ENCODE data around the gene HDAC4.

Gene HDAC4

DNA sequence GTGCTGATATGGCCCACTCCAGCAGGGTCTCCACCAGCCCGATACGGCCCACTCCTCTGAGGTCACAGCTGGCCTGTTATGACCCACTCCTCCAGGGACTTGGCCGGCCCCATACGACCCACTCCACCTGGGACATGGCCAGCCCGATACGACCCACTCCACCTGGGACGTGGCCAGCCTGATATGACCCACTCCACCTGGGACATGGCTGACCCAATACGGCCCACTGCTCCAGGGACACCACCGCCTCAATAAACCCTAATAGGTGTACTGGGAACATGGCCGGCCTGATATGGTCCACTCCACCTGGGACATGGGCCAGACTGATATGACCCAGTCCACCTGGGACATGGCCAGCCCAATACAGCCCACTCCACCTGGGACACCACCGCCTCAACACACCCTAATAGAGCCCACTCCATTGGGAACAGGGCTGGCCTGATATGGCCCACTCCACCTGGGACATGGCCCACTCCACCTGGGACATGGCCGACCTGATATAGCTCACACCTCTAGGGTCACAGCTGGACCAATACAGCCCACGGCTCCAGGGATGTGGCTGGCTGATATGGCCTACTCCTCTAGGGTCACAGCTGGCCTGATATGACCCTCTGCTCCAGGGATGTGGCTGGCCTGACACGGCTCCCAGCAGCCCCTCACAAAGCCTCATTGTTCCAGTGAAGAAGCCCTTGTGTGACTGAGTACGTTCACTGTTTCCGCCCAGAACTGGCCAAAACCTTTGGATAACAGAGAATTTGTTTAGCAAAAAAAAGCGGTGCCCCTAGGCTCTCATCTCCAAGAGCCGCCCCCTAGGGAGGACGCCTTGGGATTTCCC lies 245.6 kb downstream of the HDAC4 start:
- no peak overlapping the region for H3K27ac Mint-ChIP-seq

DNA sequence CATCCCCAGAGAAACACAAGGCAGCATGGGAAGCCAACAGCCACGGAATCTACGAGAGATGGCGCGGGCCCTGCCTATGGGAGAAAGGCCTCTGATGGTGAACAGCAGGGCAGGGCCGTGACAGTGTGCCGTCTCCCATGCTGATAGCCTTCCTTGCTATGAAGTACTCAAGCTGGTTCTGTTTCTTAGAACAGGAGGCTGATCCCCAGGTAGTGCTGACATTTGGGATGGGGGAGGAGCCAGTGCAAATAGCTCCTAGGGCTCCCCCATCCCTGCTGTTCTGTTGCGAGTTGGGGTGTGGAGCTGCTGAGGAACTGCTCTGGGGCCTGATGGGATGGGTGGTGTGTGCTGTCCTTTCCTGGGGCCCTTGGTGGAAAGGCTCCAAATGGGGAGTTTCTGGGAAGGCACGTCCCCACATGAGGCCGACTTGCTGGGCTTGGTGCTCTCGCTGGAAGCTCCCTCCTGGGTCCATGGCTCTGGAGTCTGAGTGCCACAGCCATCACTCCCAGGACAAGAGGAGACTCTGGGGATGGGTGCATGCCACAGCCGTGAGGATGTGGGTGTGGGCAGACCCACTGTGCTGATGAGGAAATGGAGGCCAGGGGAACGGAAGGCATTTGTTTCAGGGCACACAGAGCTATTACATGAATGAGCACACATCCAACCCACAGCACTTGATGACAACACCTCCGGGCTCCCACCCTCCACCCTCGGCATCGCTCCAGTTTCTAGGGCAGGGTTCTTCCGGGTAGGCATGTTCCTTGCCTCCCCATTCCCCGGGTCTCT lies 246.8 kb downstream of the HDAC4 start:
- no peaks in the 10 kb centered on the region for H3K27me3 Mint-ChIP-seq
- no peak overlapping the region for H3K27ac Mint-ChIP-seq
- H3K4me3 Mint-ChIP-seq: no peak overlapping the region
- peaks cover 13 to 16% of the 10 kb centered on the region in 2 donors for H3K4me1 Mint-ChIP-seq
- peaks cover 51 to 65% of the 10 kb centered on the region in 2 donors for H3K36me3 Mint-ChIP-seq
- ATAC-seq (replicated peaks): no peak
- DNase-seq: no peak
- peaks cover 8 to 11% of the 10 kb centered on the region in 2 donors for H3K9me3 Mint-ChIP-seq

More for the DNA sequence above, 245.6 kb downstream of the HDAC4 start:
- DNase-seq: no peak
- H3K4me3 Mint-ChIP-seq: no peak overlapping the region
- peaks cover 10 to 11% of the 10 kb centered on the region in 2 donors for H3K9me3 Mint-ChIP-seq
- no peaks in the 10 kb centered on the region for H3K27me3 Mint-ChIP-seq
- H3K36me3 Mint-ChIP-seq: peaks cover 54 to 71% of the 10 kb centered on the region in 2 donors
- peaks cover 15% of the 10 kb centered on the region in 2 donors for H3K4me1 Mint-ChIP-seq
- no peak for ATAC-seq (replicated peaks)

DNA sequence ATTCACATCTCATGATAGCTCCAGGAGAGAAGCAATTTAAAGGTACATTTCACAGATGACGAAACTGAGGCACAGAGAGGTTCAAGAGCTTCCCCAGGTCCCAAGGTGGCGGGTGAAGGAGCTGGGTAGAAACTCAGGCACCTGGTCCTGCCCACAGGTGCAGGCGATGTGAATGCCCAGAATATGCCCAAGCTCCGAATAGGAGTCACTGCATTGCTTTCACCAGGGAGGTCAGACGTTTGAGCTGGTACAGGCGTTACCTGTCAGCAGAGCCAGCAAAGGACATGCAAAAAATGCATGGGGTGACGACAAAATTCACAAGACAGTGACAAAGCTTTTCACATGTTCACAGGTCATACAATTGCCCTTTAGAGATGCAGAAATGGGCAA lies 247.9 kb downstream of the HDAC4 start:
- no peak overlapping the region for H3K4me3 Mint-ChIP-seq
- H3K36me3 Mint-ChIP-seq: peaks cover 53 to 71% of the 10 kb centered on the region in 2 donors
- DNase-seq: no peak
- H3K27ac Mint-ChIP-seq: no peak overlapping the region
- peaks cover 10 to 11% of the 10 kb centered on the region in 2 donors for H3K4me1 Mint-ChIP-seq
- peaks cover 8% of the 10 kb centered on the region in 2 donors for H3K9me3 Mint-ChIP-seq
- H3K27me3 Mint-ChIP-seq: no peaks in the 10 kb centered on the region
- no peak for ATAC-seq (replicated peaks)

DNA sequence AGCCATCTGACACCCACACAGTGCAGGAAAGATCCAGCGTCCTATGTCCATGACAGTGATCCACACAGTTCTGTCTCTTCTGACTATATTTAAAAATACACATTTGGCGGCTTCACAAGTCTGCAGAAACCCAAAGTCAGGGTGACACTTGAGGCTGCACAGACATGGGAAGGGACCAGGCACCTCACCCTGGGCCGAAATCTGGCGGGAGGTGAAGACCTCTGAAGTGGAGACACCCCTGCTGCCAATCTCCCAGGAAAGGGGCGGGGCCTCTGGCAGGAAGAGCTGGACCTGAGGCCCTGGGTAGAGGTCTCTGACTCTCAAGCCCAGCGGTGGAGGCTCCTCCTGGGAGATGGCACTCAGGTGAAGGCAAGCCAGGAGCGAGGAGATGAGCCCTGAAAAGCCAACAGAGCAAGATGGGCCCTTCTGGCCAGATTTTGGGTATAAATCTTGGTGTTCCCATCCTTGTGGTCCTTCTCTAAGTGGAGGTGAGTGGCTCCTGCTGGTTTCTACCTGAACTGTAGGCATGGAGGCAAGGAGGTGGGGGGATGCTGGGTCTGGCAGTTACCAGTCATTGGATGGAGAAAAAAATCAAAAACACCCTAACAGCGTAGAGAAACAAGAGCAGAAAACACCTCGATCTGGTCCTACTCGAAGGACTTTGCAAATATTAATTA lies 248.4 kb downstream of the HDAC4 start:
- DNase-seq (no peak), ATAC-seq (replicated peaks) (no peak)
- H3K4me3 Mint-ChIP-seq: no peak overlapping the region
- no peak overlapping the region for H3K27ac Mint-ChIP-seq
- peaks cover 10 to 11% of the 10 kb centered on the region in 2 donors for H3K4me1 Mint-ChIP-seq
- no peaks in the 10 kb centered on the region for H3K27me3 Mint-ChIP-seq
- peaks cover 55 to 75% of the 10 kb centered on the region in 2 donors for H3K36me3 Mint-ChIP-seq
- peaks cover 8% of the 10 kb centered on the region in 2 donors for H3K9me3 Mint-ChIP-seq

DNA sequence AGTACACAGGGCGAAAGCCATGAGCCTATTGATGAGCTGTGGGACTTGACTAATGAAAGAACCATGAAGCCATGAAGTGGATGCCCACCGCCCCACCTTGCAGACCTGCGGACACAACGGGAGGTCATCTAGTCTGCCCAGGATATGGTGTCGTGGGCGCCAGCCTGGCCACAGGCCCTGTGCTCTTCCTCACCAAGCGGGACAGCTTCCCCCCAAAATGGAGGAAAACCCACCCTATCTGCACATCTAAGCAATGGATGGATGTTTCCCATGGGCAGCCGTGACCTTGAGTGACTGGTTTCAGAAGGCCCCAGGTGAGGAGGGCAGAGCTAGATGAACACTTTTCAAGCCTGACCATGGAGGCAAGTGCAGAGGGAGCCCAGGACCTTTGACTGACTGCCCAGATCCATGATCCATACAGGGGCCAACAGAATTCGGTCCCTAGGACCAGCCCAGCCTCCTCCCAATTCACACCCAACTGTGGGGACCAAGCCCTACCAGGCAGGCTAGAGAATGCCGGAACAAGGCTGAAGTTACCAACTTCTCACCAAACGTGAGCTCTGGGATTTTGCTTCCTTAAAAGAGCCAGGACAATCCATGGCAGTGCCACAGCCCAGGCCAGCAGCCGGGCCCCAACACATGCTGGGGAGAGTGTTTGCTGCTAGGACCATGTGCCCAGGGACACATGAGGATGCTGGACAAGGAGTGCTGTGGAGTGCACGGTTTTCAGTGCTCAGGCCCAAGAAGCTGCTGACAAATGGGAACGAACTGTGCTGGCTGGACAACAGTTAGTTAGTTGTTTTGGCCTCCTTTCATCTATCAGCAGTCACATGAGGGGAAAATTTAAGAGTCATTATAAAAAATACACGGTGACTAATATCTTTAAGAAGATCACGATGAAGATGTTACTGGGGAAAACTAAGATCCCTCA lies 249.4 kb downstream of the HDAC4 start:
- Mint-ChIP-seq H3K36me3 (peaks cover 52 to 70% of the 10 kb centered on the region in 2 donors), H3K4me1 (peaks cover 10 to 11% of the 10 kb centered on the region in 2 donors), H3K9me3 (peaks cover 8% of the 10 kb centered on the region in 2 donors), H3K27me3 (no peaks in the 10 kb centered on the region), H3K4me3 (no peak overlapping the region), H3K27ac (no peak overlapping the region)
- DNase-seq (no peak), ATAC-seq (replicated peaks) (no peak)

DNA sequence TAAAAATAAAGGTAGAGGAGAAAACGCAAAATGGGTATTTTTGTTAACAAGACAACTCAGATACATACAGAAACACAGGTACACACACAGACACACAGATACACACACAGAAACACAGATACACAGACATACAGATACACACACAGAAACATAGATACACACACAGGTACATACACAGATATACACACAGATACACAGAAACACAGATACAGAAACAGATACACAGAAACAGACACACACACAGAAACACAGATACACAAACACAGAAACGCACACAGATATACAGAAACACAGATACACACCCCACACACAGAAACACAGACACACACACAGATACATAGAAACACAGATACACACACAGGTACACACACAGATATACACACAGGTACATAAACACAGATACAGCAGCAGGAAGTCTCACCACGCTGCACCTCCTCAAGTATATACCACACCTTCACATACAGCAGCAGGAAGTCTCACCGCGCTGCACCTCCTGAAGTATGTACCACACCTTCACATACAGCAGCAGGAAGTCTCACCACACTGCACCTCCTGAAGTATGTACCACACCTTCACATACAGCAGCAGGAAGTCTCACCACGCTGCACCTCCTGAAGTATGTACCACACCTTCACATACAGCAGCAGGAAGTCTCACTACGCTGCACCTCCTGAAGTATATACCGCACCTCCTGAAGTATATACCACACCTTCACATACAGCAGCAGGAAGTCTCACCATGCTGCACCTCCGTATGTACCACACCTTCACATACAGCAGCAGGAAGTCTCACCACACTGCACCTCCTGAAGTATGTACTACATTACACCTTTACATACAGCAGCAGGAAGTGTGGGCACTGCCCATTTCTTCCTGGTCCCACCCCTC lies 250.5 kb downstream of the HDAC4 start:
- Mint-ChIP-seq H3K4me1 (peaks cover 10 to 11% of the 10 kb centered on the region in 2 donors), H3K9me3 (peaks cover 8% of the 10 kb centered on the region in 2 donors), H3K27me3 (no peaks in the 10 kb centered on the region), H3K4me3 (no peak overlapping the region), H3K36me3 (peaks cover 49 to 67% of the 10 kb centered on the region in 2 donors), H3K27ac (no peak overlapping the region)
- no peak for ATAC-seq (replicated peaks)
- DNase-seq: no peak

DNA sequence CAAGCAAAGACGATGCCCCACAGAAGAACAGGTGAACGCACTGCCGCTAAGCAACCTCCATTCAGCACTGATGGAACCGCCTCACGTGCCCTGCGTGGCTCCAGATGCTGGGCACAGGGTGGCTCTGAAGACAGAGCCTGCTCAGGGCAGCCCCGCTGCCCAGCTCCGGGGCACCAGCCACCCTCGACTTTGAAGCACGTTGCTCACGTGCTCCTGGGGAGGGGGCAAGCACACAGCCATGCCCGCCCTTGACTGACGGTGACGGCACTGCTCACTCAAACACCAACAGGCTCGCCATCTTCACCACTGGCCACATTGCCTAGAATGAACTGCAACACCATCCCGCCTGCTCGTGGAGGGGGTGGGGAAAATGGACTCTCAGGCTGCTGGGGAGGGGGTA lies 251.3 kb downstream of the HDAC4 start:
- no peak for DNase-seq
- no peaks in the 10 kb centered on the region for H3K27me3 Mint-ChIP-seq
- H3K4me3 Mint-ChIP-seq: no peak overlapping the region
- ATAC-seq (replicated peaks): no peak
- H3K4me1 Mint-ChIP-seq: peaks cover 10 to 11% of the 10 kb centered on the region in 2 donors
- no peak overlapping the region for H3K27ac Mint-ChIP-seq
- H3K9me3 Mint-ChIP-seq: peaks cover 8% of the 10 kb centered on the region in 2 donors
- peaks cover 43 to 67% of the 10 kb centered on the region in 2 donors for H3K36me3 Mint-ChIP-seq

DNA sequence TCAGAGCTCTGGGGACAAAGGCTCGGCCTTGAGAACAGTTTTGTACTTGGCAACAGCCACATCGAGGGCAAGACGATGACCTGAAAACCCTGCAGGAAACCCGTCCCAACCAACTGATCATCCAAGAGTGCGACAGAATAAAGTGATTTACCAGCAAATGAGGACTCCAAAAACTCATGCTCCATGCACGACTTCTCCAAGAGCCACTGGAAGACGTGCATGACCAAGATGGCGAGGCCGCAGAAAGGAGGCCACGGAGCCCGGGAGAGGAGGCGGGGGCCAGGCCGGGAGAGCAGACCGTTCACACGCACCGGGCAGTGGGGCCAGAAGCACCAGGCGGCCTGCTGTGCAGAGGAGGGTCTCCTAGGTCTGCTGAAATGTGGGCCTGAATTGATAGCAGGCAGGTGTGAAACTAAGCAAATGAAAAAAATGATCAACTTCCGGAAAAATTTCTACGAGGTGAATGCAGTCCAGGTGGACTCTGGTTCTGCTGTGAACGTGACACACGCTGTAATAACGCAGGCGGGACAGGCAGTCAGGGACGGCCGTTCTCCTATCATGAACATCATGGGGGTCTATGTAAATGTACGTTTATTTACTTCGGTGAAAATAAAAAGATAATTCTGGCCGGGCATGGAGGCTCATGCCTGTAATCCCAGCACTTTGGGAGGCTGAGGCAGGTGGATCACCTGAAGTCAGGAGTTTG lies 252.2 kb downstream of the HDAC4 start:
- peaks cover 43 to 67% of the 10 kb centered on the region in 2 donors for H3K36me3 Mint-ChIP-seq
- DNase-seq (no peak), ATAC-seq (replicated peaks) (no peak)
- H3K27me3 Mint-ChIP-seq: no peaks in the 10 kb centered on the region
- no peak overlapping the region for H3K27ac Mint-ChIP-seq
- H3K9me3 Mint-ChIP-seq: peaks cover 8% of the 10 kb centered on the region in 2 donors
- H3K4me3 Mint-ChIP-seq: no peak overlapping the region
- peaks cover 10 to 11% of the 10 kb centered on the region in 2 donors for H3K4me1 Mint-ChIP-seq

DNA sequence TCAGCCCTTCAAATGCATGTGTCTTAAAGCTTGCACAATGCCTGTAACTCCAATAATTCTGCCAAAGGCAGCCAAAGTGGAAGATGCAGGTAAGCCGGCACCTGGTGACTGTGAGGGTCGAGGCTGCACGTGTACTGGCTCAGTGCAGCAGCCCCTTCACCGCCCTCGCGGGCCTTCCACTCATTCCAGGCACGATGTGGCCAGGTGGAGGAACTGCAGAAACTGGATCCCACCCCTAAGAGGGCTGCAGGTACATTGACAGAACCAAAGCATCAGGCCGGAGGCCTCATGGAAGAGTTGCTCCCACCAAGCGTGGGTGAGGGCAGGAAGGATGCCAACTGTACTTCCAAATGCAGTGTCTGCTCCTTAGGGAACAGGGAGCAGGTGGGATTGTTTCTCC lies 253.4 kb downstream of the HDAC4 start:
- Mint-ChIP-seq H3K4me1 (peaks cover 9 to 11% of the 10 kb centered on the region in 2 donors), H3K27ac (no peak overlapping the region), H3K4me3 (no peak overlapping the region), H3K9me3 (peaks cover 8% of the 10 kb centered on the region in 2 donors), H3K36me3 (peaks cover 40 to 69% of the 10 kb centered on the region in 2 donors), H3K27me3 (no peaks in the 10 kb centered on the region)
- DNase-seq (no peak), ATAC-seq (replicated peaks) (no peak)

DNA sequence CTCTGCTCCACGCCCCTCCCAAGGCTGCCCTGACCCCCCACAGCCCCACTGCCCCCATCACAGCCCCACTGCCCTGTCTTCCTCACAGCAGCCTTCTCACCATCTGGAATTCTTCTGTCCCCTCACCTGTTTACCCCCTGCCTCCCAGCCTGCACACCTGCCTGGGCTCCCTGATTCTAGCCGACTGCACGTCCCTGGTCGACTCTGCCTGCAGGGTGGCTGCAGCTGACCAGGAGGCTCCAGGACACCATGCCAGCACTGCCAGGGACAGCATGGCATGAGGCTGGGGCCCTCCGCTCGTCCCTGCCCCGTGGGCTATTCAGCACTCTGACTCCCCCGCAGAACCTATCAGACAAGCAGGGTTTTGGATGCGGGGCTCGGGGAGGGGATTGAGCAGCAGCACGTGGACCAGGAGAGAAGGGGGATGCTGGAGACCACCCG lies 254.1 kb downstream of the HDAC4 start:
- peaks cover 41 to 69% of the 10 kb centered on the region in 2 donors for H3K36me3 Mint-ChIP-seq
- DNase-seq (no peak), ATAC-seq (replicated peaks) (no peak)
- no peaks in the 10 kb centered on the region for H3K27me3 Mint-ChIP-seq
- peaks cover 9 to 11% of the 10 kb centered on the region in 2 donors for H3K4me1 Mint-ChIP-seq
- H3K9me3 Mint-ChIP-seq: peaks cover 8% of the 10 kb centered on the region in 2 donors
- H3K4me3 Mint-ChIP-seq: no peak overlapping the region
- H3K27ac Mint-ChIP-seq: no peak overlapping the region

DNA sequence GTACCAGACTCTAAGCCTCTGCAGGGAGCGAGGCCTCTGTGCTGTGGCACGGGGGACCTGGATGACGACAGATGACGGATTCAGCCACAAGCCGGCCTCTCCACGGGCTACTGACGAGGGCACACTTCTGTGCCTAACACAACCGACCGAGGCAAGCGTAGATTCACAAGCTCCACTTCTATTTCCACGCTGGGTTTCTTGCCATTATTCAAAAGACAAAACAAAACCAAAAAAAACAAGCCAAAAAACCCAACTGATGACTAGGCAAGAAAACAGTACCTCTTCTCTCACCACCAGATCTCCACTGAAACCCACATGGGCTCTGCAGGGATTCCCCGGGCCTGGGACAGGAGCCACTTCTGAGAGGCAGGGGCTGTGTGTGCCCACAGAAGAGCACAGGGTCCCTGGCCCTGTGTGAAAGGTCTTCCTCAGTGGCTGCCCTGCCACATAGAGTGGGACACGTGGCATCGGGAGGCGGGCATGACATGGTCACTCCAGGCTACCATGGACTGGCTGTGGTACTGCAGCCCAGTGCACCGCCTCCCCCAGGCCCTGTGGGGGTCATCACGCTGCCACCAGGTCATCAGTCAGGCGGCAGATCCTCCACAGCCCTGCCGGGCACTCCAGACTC lies 254.7 kb downstream of the HDAC4 start:
- Mint-ChIP-seq H3K4me1 (peaks cover 9 to 11% of the 10 kb centered on the region in 2 donors), H3K27me3 (no peaks in the 10 kb centered on the region), H3K27ac (no peak overlapping the region), H3K9me3 (peaks cover 8% of the 10 kb centered on the region in 2 donors), H3K4me3 (no peak overlapping the region), H3K36me3 (peaks cover 43 to 73% of the 10 kb centered on the region in 2 donors)
- no peak for DNase-seq
- no peak for ATAC-seq (replicated peaks)

DNA sequence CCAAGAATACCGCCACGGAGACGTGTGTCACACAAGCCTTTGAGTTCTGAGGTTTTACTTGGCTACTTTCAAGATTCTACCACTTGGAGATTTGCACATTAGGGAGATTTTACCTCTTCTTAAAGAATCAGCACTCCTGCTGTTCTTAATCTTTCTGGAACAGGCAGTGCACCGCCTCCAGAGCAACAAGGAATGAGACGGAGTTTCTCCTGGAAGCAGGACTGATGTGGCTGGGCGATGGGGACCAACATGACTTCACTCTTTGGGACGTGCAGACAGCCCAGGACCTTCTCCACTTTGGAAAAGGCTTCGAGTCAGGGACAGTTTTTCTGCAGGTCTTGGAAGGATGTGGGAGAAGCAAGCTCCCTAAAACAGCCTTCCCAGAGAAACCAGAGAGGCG lies 255.2 kb downstream of the HDAC4 start:
- no peak overlapping the region for H3K4me3 Mint-ChIP-seq
- no peaks in the 10 kb centered on the region for H3K27me3 Mint-ChIP-seq
- peaks cover 4 to 6% of the 10 kb centered on the region in 2 donors for H3K4me1 Mint-ChIP-seq
- peaks cover 39 to 69% of the 10 kb centered on the region in 2 donors for H3K36me3 Mint-ChIP-seq
- H3K27ac Mint-ChIP-seq: no peak overlapping the region
- DNase-seq: no peak
- no peak for ATAC-seq (replicated peaks)
- peaks cover 4 to 5% of the 10 kb centered on the region in 2 donors for H3K9me3 Mint-ChIP-seq

Measured in stimulated activated naive B cell treated with anti-CD40 and anti-IgM and Interleukin-4, amounts not matched to agents 10 μg/mL and 1 μg/mL and 100 μg/mL, for 72 hours (primary cell).